Suprapubic skin (tissue), 4 donors: Measurements from ENCODE around the gene CPHXL2. TPM values are rescaled to one million over a fixed set of nuclear protein-coding genes. Genes with fewer than 3 reads are reported as not detected.

Source experiments
- DNase-seq, 2 donors: peaks; one replicate each; pipeline ENCODE4 v3.0.0-alpha.2; 2019; ENCODE audit warnings: low spot score in 2 of 2
- H3K27ac ChIP-seq: fragments of 200-600 bp; sonication (generic); one replicate; pipeline ENCODE4 v1.5.1; 2019
- H3K27me3 ChIP-seq: fragments of 200-600 bp; sonication (generic); one replicate; pipeline ENCODE4 v1.5.1; 2019
- H3K36me3 ChIP-seq: fragments of 200-600 bp; sonication (generic); one replicate; pipeline ENCODE4 v1.5.1; 2019
- H3K4me1 ChIP-seq: fragments of 200-600 bp; sonication (generic); one replicate; pipeline ENCODE4 v1.5.1; 2019
- H3K4me3 ChIP-seq: fragments of 200-600 bp; sonication (generic); one replicate; pipeline ENCODE4 v1.5.1; 2019; ENCODE audit warnings: mild to moderate bottlenecking
- H3K9me3 ChIP-seq: fragments of 200-600 bp; sonication (generic); one replicate; pipeline ENCODE4 v1.5.1; 2019
- EP300 ChIP-seq: sonication (generic); formaldehyde crosslinking; IDR thresholded peaks from one replicate; pipeline ENCODE4 v1.6.1; 2017; ENCODE audit warnings: antibody characterized with exemption
- POLR2A ChIP-seq, 2 donors: fragments of 450-650 bp; IDR thresholded peaks; one replicate each; pipeline ENCODE4 v1.6.1; 2017; ENCODE audit warnings: antibody characterized with exemption in 2 of 2, mild to moderate bottlenecking in 2 of 2, moderate library complexity in 2 of 2
- POLR2AphosphoS5 ChIP-seq, 3 donors: sonication (generic); formaldehyde crosslinking; IDR thresholded peaks; one replicate each; pipeline ENCODE4 v1.6.1; 2017; ENCODE audit warnings: antibody characterized with exemption in 3 of 3
- WGBS: methylation state at CpG from one replicate; pipeline ENCODE4 v1.1.5; 2018; 5-methylcytosine and 5-hydroxymethylcytosine counted together
- total RNA-seq, 4 donors: library from RNA; depleted of rRNA; stranded (reverse); fragments of >200 nt; gene quantifications; one replicate each; pipeline ENCODE4 v1.1.0, GENCODE V29; 2016
- TF ChIP-seq, protein P1 (sequence below), 2 donors: fragments of 200-600 bp in 1 of 2; fragments of 450-650 bp in 1 of 2; sonication (generic) in 1 of 2; IDR thresholded peaks; one replicate each; pipeline ENCODE4 v1.5.1; 2016 to 2019; ENCODE audit warnings: antibody characterized with exemption in 2 of 2, mild to moderate bottlenecking in 1 of 2, moderate library complexity in 1 of 2

The CPHXL2 gene
- total RNA-seq, 4 donors from 2014 or later = not detected

DNA sequence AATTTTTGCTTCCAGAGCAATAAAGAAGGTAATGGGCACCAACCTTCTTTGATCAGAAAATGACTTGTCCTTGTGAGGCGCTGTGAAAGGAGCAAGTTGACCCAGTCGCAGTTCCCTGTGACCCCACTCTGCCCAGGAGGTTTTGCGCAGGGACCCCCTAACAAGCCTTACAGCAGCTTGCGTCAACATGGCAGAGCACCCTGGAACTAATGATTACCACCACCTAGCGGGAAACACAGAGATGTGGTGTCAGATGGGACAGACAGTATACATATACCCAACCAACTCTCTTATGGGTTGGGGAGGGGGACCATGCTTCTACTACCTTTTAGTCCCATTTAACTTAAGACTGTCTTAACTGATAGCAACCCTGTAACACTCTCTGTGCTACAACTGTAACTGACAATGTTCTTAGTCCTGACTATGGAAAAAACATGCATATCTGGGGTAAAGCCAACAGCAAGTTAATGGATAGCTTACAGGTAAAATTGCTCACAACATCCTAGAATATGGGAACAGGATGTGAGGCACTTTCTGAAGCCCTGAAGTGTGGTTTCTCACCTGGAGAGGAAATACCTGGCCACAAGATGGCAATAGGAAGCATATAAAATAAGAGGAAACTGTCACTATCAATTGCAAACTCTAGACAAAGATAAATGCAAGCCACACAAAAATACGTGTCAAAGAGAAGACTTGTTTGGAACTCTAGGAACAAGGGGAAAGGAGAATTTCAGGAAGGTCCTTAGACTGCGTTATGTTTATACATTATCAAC lies 32.4 kb downstream of the CPHXL2 start:
- Histone ChIP-seq H3K9me3 (no peaks in the 10 kb centered on the region), H3K27ac (no peak overlapping the region), H3K4me1 (peaks cover 28% of the 10 kb centered on the region), H3K4me3 (no peak overlapping the region), H3K27me3 (no peaks in the 10 kb centered on the region), H3K36me3 (peaks cover 35% of the 10 kb centered on the region)
- DNase-seq = no peak
- TF ChIP-seq POLR2AphosphoS5 (IDR thresholded peaks at IDR 0.05) (no peak), EP300 (no peak), POLR2A (IDR thresholded peaks at IDR 0.05) (no peak)
- TF ChIP-seq, protein P1, sequence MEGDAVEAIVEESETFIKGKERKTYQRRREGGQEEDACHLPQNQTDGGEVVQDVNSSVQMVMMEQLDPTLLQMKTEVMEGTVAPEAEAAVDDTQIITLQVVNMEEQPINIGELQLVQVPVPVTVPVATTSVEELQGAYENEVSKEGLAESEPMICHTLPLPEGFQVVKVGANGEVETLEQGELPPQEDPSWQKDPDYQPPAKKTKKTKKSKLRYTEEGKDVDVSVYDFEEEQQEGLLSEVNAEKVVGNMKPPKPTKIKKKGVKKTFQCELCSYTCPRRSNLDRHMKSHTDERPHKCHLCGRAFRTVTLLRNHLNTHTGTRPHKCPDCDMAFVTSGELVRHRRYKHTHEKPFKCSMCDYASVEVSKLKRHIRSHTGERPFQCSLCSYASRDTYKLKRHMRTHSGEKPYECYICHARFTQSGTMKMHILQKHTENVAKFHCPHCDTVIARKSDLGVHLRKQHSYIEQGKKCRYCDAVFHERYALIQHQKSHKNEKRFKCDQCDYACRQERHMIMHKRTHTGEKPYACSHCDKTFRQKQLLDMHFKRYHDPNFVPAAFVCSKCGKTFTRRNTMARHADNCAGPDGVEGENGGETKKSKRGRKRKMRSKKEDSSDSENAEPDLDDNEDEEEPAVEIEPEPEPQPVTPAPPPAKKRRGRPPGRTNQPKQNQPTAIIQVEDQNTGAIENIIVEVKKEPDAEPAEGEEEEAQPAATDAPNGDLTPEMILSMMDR (IDR thresholded peaks at IDR 0.05) = no peak
- WGBS = 80% methylated on average over 7 of the region's 7 CpGs

DNA sequence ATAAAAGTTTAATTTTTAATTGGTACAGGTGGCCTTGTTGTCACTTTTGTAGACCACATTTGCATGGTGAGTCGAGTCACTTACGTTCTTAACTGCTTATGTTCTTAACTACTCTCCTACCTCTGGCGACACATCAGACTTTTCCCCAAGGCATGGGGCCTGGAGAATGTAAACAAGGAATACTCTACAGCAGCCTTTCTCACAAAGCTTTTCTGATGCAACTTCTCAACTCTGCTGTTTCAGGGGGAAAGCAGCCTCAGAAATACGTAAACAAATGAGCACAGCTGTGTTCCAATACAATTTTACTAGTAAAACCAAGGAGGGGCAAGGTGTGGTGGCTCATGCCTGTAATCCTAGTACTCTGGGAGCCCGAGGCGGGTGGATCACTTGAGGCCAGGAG lies 36.2 kb downstream of the CPHXL2 start:
- WGBS = 88% methylated on average over 6 of the region's 6 CpGs
- Histone ChIP-seq H3K4me3 (no peak overlapping the region), H3K9me3 (no peaks in the 10 kb centered on the region), H3K27me3 (no peaks in the 10 kb centered on the region), H3K36me3 (peaks cover 72% of the 10 kb centered on the region), H3K27ac (no peak overlapping the region), H3K4me1 (peaks cover 16% of the 10 kb centered on the region)
- TF ChIP-seq, protein P1 (IDR thresholded peaks at IDR 0.05) = no peak
- no peak for TF ChIP-seq EP300
- no peak for DNase-seq

DNA sequence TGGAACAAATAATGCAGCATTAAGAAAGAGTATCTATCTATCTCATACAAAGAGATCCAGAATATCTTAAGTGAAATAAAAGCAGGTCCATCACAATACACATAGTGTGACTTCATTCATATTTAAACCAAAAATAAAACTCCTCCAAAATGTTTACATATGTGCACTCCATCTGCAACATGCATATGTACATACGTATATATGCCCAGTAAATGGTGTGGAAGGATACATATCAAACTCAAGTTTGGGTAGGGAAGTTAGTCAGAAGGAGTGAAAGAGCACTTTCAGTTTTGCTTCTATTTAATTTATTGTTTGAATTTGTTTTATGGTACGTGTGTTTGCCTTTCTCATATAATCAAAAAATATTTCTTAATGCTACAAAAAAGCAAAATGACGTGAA lies 41.8 kb downstream of the CPHXL2 start:
- no peak for DNase-seq
- WGBS = 74% methylated on average over 3 of the region's 3 CpGs
- Histone ChIP-seq H3K4me1 (no peaks in the 10 kb centered on the region), H3K4me3 (no peak overlapping the region), H3K27me3 (no peaks in the 10 kb centered on the region), H3K9me3 (no peaks in the 10 kb centered on the region), H3K36me3 (peaks cover 99% of the 10 kb centered on the region), H3K27ac (no peak overlapping the region)
- TF ChIP-seq POLR2AphosphoS5 (IDR thresholded peaks at IDR 0.05) (no peak), POLR2A (IDR thresholded peaks at IDR 0.05) (no peak), EP300 (no peak)
- TF ChIP-seq, protein P1 (IDR thresholded peaks at IDR 0.05) = no peak

DNA sequence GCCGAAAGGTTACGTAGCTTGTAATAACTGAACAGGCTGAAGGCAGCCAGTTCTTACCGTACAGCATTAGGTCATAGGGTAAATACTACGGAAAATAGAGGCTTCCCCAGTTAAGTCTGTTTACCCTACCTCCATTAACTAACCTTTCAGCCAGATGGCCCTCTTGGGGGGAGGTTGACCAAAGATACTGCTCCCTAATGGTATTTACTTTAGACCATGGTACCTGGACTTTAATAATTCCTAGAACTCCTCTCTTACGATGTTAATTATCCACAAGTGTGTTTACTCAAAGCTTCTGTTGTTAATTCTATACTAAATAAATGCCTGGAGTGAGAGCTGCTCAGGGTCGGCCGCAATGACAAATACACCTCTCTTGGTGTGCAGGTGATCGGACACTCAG lies 44.0 kb downstream of the CPHXL2 start:
- Histone ChIP-seq H3K36me3 (peaks cover 99% of the 10 kb centered on the region), H3K9me3 (no peaks in the 10 kb centered on the region), H3K4me1 (no peaks in the 10 kb centered on the region), H3K27ac (no peak overlapping the region), H3K27me3 (no peaks in the 10 kb centered on the region), H3K4me3 (no peak overlapping the region)
- 95% methylated on average over 8 of the region's 8 CpGs for WGBS
- no peak for DNase-seq
- no peak for TF ChIP-seq POLR2A (IDR thresholded peaks at IDR 0.05)
- TF ChIP-seq EP300 = no peak
- TF ChIP-seq POLR2AphosphoS5 (IDR thresholded peaks at IDR 0.05) = no peak
- TF ChIP-seq, protein P1 (IDR thresholded peaks at IDR 0.05) = no peak

DNA sequence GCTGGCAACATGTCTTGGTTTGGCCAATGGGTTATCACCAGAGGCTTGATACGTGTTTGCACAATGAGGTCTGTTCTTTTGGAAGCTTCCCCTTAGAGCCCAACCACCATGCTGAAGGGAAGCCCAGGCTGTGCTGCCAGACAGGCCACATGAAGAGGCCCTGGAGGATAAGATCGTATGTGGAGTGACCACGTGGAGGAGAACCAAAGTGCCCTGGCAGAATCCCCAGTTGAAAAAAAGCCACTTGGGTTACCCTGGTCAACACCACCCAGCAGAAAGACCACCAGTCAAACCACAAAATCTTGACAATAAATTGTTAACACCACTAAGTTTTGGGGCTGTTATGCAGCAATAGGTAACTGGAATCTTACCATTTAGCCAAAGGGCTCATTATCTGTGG lies 46.8 kb downstream of the CPHXL2 start:
- Histone ChIP-seq H3K27me3 (no peaks in the 10 kb centered on the region), H3K9me3 (no peaks in the 10 kb centered on the region), H3K27ac (no peak overlapping the region), H3K4me1 (no peaks in the 10 kb centered on the region), H3K4me3 (no peak overlapping the region), H3K36me3 (peaks cover 94% of the 10 kb centered on the region)
- no peak for DNase-seq
- TF ChIP-seq, protein P1 (IDR thresholded peaks at IDR 0.05) = no peak
- TF ChIP-seq POLR2AphosphoS5 (IDR thresholded peaks at IDR 0.05) (no peak), POLR2A (IDR thresholded peaks at IDR 0.05) (no peak), EP300 (no peak)
- WGBS = 73% methylated on average over 3 of the region's 3 CpGs
